ENCODE results near the gene TRIM71.
"Not testable (repeated sequence)": the region's sequence is repeated elsewhere in the genome, so short reads cannot be mapped to it uniquely, and the experiment has no call there.

The TRIM71 gene

GRCh38 chr3:32817558-32818228 is at the start of gene TRIM71:
Gene TRIM71 (plus strand): TSS chr3:32817997. CDS start chr3:32818081, 84 bp downstream.
- DNase-seq, result peak; percentile 14

GRCh38 chr3:32778389-32778788 is 39.4 kb upstream of the TRIM71 start:
- DNase-seq, result no peak

GRCh38 chr3:32780071-32780734 is 37.6 kb upstream of the TRIM71 start:
- DNase-seq, result no peak

GRCh38 chr3:32780735-32781210 is 37.0 kb upstream of the TRIM71 start:
- no peak for DNase-seq

- DNase-seq, result peak; percentile 70
Observed at GRCh38 chr3:32781211-32781968, 36.4 kb upstream of the TRIM71 start.

GRCh38 chr3:32781969-32782270 is 35.9 kb upstream of the TRIM71 start:
- not testable (repeated sequence) for DNase-seq

GRCh38 chr3:32782407-32782806 is 35.4 kb upstream of the TRIM71 start:
- DNase-seq, result no peak

GRCh38 chr3:32791833-32792232 is 26.0 kb upstream of the TRIM71 start:
- DNase-seq, result no peak

- no peak for DNase-seq
Observed at GRCh38 chr3:32794487-32795308, 23.1 kb upstream of the TRIM71 start.

GRCh38 chr3:32796384-32796950 is 21.3 kb upstream of the TRIM71 start:
- DNase-seq, result not testable (repeated sequence)

GRCh38 chr3:32797776-32798175 is 20.0 kb upstream of the TRIM71 start:
- no peak for DNase-seq

GRCh38 chr3:32801440-32801839 is 16.4 kb upstream of the TRIM71 start:
- DNase-seq, result not testable (repeated sequence)

GRCh38 chr3:32813180-32813579 is 4.6 kb upstream of the TRIM71 start:
- no peak for DNase-seq

- no peak for DNase-seq
Observed at GRCh38 chr3:32814361-32814760, 3.4 kb upstream of the TRIM71 start.

GRCh38 chr3:32815841-32816438 is 1.9 kb upstream of the TRIM71 start:
- DNase-seq, result no peak

GRCh38 chr3:32816439-32817256 is 1.1 kb upstream of the TRIM71 start:
- peak; percentile 22 for DNase-seq

- DNase-seq, result peak; percentile 16
Observed at GRCh38 chr3:32817257-32817557, 590 bp upstream of the TRIM71 start.

GRCh38 chr3:32818229-32818969 is 602 bp downstream of the TRIM71 start:
- peak; percentile 11 for DNase-seq

GRCh38 chr3:32818970-32819511 is 1.2 kb downstream of the TRIM71 start:
- no peak for DNase-seq

All from activated naive CD4-positive, alpha-beta T cell treated with anti-CD3 and anti-CD28 coated beads, Interleukin-2, amount 50 U/mL, for 16 hours (primary cell).